Brain pericyte (primary cell): ENCODE data around the gene UTP25.

Experiments
- DNase-seq: peaks from one replicate; pipeline ENCODE4 v3.0.0-alpha.2; 2012; ENCODE audit warnings: low read depth, low spot score

UTP25 gene

DNA sequence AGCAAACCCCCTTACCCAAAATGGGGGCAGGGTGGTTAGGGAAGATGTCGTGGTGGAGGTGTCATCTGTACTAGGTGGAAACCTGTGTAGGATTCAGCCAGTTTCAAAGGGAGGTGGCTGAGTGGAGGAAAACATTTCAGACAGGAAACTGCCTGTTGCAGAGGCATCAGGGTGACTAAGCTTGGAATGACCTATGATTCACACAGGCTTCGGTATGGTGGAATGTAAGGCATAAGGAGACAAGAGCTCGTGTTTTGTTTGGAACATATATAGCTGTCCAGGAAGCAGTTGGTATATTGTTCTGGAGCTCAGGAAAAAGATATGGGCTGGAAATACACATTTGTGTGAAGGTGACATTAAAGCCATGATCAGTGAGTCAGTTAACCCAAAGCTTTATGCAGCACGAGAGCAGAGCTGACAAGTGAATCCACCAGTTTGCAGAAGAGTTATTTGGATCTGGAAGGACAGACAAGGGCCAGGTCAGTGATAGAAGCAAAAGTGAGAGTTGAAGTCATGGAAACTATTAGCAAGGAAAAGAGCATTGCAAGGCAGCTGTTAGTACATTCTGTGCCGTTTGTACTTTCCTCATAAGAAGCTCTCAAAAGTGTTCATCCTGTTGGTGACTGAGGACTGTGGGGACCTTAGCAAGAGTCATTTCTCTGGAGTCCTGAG, 12.2 kb downstream of the UTP25 start:
- DNase-seq, result peak; percentile 53

DNA sequence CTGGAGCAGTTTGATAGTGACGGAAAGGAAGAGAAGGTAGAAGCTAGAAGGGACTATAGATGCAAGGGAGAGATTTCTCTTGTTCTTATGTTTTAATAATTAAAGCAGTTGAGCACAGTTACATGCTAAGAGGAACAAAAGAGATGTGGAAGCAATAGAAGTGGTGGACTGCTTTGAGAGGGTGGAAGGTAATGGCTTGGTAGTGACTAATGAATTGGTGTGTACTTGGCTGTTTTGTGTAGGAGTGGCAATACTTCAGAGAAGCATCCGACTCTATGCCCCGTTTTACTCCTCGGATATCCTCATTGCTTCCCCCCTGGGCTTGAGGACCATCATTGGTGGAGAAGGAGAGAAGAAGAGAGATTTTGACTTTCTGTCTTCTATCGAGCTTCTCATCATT, 12.8 kb downstream of the UTP25 start:
- DNase-seq, result no peak

DNA sequence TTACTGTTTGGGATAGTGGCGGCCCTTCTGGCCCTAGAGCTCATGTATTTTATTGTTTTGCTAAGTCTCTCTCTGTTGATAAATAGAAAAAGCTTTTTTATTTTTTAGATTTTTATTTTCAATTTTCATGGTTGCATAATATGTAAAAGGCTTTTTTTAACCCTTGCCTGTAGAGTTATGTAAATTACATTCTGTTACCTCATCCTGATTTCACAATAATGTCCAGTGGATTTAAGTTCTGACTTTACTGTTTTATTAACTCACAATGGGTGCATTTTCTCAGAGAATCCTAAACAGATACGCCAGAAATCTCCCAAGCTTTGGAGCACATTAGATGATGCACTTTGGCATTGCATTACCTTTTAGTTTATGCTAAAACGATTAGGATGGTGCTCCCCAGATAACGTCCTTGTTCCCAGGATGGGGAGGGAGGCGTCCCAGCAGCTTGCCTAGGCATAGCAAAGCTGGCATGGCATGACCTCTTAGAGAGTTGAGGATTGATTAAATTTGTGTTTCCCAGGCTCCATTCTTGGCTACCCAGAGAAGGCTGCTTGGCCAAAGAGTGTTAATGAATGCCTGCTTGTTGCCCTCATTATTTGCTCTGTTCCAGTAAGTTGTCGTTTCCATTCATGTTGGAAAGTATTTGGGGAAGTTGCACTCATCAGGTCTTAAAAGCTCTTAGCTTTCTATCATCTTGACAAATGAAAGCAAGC, 17.1 kb downstream of the UTP25 start:
- DNase-seq, result no peak

DNA sequence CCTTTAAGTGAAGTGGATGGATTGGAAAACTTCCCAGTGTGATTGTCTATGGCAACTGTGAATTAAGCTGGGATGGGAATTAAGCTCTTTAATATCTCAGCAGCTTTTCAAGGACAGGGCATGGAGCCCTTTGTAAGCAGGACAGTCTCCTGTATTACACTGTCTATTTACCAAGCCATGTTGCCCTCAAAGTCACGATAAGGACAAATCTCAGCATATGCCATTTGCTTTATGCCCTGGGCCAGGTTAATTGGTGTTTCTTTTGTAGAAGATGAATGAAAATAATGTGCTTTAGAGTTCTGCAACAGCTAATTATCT, 17.6 kb downstream of the UTP25 start:
- DNase-seq, result no peak

DNA sequence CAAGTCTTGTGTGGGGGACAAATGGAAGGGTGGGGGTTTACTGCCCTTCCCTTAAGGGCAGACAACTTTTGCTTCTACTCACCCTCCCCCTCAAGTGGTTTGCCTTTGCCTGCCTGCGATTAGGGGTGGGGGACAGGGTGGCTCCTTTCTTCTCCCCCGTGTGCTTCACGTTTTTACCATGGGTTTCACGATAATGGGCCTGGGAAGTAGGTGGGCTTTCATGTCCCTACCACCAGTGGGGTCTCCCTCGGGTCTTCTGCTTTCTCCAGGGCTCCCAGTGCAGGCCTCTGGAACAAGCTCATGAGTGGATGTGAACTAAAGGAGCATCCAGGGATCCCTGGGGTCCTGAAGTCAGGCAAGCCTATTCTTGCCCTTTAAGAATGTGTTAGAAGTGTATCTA, 21.6 kb downstream of the UTP25 start:
- DNase-seq, result no peak

DNA sequence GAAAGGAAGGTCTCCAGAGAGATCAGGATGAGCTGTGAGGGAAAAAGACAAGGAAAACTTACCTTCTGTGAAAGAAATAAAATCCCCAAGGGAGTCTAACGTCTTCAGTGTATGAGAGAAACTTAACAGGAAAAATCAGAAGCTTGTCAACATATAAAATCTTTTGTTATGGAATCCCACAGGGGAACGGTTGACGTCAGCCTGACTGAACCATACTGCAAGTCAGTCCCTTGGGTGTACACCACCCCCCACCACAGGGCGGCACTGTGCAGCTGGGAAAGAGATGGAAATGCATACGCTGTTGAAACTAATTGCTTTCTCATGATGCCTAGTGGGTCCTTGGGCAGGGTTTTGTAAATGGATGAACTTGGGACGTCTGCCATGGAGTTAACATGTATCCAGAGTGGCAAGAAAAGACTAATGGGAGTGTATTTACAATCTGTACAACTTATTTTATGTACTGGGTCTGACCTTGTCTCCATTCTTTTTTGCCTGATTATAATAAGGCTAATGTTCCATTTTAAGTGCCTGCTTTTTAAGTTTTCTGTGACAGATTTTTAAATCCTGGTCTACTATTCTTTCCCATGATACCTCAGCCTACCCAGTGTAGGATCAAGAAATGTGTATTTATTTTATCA, 22.7 kb downstream of the UTP25 start:
- peak; percentile 92 for DNase-seq

DNA sequence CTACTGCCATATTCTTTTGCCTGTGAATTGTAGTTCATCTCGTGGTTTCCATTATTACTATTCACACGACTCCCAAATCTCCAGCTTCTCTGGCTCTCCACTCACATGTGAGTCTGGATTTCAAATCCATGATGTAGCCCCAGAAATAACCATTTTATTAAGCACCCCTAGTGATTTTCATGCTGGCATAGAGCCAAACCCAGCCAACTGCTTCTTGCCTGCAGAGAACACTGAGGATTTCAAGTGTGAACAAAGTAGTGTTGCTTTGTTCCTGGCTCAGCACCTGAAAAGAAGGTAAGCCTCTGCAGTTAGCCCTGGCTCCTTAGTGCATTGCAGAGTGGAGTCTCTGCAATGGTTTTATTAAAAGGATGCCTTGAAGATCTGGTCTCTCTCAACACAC, 25.9 kb downstream of the UTP25 start:
- no peak for DNase-seq

DNA sequence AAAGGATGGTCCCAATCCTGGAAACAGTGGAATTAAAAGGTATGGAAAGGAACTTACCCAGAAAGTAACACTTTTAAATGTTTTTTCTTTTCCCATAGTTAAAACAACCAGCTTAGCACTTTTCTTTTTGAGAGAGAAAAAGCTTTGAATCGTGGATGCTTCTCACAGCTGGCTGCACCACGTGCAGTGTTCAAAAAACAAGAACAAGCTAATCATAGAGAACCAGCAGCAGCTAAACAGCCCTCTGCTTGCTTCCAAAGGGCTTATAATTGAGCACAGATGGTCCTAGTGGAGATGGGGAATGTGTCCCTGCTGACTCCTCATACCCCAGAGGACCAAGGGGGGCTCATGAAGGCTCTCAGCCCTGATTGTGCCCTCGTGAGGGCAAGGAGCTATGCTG, 26.4 kb downstream of the UTP25 start:
- DNase-seq, result peak; percentile 45

DNA sequence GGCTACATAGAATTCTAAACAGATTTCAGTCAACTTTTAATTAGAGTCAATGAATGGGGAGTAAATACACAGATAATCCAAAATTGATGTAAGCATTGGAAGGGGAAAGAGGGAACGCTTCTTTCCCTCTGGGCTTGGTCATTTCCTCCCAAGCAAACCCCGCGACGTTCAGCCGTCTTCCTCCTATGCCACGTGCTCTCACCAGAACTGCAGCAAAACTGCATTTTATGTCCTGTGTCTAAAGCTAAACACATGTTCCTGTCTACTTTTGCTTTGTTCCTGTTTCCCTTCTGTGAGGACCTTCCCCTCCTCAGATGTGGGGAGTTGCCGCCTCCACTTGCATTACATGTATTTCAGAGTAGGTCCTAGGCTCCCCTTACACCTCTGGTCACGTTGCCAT, 27.2 kb downstream of the UTP25 start:
- DNase-seq, result no peak

DNA sequence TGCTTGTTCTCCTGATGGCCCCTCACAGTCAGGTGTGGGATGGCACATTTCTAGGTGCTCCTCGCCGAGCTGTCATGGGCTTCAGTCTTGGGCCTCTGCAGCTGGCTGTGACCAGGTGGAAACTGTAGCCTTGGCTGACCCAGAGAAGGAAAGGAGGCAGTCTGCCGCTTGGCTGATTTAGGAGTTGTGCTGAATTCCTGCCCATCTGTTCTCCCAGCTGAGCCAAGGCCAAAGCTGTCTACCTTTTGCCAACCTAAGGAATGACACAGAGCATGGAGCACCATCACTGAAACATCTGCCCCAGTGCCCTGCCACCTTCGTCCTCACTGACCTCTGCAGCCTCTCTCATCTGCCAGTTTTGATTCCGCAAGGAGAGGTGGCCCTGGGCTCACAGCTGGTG, 27.9 kb downstream of the UTP25 start:
- DNase-seq, result no peak

DNA sequence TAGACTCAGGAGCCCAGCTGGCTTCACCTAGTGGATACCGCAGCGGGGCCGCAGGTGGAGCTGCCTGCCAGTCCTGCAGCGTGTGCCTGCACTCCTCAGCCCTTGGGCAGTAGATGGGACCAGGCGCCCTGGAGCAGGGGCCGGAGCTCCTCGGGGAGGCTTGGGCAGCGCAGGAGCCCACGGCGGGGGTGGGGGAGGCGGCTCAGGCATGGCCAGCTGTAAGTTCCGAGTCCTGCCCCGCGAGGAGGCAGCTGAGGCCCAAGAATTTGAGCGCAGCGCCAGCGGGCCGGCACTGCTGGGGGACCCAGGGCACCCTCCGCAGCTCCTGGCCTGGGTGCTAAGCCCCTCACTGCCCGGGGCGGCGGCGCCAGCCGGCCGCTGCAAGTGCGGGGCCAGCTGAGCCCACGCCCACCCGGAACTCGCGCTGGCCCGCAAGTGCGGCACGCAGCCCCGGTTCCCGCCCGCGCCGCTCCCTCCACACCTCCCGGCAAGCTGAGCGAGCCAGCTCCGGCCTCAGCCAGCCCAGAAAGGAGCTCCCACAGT, 30.9 kb downstream of the UTP25 start:
- DNase-seq, result no peak

DNA sequence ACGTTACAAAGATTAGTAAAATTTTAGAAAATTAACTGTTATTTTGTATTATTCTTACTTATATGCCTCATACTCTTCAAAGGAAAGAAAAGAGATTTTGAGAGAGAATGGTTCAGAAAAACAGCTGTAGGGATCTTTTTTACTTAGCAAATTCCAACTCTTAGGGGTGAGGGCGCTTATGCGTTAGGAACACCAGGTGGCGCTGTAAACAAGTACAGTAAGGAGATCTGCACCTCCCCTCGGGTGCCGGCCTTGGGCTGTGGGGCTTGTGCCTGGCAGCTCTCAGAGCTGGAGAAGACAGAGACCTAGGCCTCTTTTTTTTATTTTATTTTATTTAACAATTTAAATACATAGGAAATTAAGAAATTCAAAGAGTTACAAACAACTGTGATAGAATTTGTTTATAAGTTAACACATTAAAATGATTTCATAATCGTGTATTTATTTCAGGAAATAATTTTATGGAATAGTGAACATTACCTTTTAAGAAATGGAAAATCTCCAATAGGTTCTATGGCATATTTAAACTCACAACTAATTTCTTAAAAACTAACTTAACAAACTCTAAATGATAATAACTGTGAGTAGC, 32.6 kb downstream of the UTP25 start:
- DNase-seq, result no peak

DNA sequence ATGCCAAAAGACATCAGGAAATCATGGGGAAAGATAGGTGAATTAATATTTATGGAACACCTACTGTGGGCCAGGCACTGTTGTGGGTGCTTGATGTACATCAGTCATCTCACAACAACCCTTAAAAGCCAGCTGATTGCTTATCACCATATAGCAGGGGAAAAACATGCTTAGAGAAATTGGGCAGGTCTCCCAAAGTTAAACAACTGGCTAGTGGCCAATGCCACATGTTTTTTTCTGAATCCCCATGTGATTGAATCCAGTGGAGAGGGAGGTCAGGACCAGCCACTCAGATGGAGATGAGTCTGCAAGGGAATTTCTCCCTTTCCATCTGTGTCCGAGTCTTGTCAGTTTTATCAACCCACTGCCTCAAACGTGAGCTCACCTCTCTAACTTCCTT, 33.5 kb downstream of the UTP25 start:
- DNase-seq, result no peak

DNA sequence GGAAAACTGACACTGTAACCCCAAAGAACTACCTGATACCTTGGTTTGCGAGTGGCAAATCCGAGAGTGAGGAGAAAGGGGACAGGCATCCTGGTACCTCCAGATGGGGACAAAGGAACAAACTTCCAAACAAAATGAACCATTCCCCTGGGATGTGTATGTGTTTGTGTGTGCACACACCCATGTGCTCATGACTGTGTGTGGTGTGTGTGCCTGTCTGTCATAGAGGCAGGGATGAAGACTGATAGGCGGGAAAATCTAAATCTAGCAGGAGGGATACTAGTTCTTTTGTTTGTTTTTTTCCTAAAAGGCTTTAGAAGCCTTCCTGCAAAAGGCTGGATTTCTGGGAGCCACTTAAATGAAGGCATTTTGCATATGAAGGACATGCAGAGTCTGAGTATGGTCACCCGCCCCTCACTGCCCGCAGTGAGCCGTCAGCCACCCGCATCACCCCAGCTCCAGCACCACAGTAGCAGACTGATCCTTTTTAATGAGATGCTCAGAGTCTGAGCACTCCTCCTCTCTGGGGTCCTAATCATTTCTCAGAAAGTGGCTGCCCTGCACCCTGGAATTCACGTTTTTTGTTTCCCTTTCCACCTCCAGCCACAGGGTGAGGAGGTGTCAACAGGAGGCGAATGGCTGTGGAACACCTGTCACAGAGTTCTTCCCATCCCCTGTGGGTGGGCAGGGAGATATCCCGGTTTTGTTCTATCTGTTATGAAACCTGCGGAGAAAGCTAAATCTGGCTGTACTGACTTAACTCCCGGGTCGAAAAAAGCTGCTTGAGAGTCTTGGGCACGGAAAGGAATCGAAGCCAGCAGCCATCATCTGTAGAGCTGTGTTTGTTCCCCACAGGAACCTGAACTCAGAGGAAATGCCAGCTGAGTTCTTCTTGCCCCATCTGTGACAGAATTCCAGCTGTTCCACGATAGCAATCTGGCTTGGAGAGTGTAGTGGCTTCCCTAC, 34.9 kb downstream of the UTP25 start:
- no peak for DNase-seq

DNA sequence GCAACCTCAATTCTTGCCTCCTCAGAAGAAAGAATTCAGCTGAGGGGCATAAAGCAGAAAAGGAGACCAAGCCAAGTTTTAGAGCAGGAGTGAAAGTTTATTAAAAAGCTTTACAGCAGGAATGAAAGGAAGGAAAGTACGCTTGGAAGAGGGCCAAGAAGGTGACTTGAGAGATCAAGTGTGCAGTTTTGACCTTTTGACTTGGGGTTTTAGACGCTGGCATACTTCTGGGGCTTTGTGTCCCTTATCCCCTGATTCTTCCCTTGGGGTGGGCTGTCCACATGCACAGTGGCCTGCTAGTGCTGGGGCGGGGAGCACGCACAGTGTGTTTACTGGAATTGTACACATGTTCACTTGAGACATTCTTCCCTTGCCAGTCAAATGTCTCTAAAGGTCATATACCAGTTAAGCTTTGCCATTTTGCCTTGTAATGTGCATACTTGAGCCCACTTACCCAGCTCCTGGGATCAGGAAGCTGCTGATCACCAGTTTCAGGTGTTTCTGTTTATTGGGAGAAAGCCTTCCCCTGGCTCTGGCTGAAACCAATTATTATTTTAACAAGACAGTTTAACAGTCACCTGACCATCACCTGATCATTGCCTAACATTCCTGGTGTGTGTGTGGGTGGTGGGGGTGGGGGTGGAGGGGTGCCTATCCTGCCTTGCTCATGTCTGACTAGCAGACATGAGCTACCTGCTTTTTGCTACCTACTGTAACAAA, 36.2 kb downstream of the UTP25 start:
- no peak for DNase-seq

DNA sequence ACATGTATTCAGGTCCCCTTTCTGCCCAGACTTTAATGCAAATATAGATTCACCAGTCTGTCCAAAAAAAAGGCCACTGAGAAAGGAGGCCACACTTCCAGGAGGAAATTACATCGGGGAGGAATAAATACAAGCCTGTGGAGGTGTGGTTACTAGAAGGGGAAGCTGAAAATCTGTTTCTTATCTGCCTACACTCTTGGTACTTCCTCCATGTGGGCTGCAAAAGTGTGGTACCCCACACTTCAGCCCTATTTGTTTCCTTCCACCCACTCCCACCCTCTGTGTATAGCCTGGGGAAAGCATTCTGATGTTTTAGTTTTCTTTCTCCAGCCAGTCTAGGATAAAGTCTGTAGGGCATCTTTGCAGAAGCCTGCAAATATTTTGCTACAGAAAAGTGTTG, 38.4 kb downstream of the UTP25 start:
- DNase-seq, result no peak

DNA sequence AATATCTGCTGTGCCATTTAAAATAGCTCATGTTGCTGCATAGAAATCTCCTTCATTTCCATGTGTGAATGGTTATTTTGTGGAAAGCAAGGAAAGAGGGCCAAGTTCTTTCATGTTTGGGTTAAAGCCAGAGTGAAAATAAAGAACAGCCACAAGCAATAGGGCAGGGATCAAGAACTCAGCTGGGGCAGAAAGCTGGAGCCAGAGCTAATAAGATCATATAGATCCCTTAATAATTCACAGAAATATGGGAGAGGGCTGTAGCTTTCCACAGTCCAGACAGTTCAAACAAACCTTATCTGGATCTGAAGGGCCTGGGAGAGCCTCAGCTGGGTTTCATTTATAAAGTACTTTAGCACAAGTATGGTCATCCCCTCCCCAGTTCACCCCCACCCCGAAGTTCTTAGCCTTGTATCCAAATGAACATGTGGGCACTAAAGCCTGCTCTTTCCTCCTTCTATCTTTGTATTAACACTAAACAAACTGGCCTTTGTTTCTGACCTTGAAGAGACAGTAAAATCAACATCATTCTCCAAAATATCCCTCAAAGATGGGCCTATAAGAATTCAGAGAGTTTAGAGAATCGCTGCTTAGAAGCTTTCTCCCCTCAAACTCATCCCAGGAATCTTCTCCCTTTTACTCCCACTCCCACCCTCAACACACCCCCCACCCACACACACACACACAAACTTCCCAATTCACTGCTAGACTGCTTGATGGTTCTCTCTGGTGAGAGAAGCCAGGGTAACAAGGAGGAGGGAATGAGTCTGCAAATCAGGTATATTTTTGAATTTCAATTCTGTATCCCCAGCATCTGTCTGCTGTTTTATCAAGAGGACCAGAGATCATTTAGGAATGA, 41.7 kb downstream of the UTP25 start:
- no peak for DNase-seq

DNA sequence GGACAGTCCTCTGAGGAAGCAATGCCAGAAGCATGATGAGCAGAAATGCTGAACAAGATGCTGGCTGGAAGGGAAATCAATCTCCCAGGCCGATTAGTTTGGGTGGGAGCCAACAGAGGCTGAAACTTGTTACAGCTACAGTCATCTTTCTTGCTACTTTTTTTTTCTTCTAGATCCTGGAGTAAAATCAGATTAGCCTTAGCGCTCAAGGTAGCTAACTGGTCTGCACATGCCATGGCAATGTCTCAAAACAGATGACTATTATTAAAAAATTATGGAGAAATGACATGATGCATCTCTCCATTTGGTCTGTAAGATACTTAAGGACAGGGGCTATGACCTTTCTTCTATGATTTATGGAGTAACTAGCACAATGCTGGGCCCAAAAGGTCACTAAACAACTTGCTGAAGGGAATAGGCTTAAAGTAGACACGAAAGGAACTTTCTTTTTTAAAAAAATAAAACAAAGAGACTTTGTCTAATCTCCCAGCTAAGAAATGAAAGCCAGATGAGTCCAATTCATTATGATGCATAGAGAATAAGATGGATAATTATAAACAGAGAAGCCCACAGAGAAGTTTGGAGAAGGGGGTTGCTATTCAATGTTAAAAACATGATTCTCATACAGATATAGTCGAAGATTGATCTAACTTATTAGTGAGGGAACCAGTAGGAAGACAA, 42.5 kb downstream of the UTP25 start:
- no peak for DNase-seq

DNA sequence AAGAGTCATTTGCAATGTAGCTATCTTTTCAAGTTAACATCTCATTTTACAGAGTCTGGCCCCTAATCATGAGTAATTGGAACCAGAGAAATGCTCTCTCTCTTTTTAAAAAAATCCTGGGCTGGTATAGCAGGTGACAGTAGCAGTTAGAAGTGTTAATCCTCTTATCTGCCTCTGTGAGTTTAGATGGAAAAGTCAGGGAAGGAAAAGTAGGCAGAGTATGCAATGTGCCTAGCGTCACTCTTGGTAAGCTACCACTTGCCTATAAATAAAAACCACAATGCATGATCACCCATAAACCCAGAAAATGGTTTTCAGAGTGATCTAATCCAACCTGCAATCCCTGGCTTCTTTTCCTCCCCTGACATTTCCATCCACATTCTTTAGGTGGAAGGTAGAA, 43.2 kb downstream of the UTP25 start:
- no peak for DNase-seq
